ENCODE data around the gene RNF215.
A peak's percentile ranks its signal among the peaks of the same experiment; 100 is the strongest.

The RNF215 gene

DNA sequence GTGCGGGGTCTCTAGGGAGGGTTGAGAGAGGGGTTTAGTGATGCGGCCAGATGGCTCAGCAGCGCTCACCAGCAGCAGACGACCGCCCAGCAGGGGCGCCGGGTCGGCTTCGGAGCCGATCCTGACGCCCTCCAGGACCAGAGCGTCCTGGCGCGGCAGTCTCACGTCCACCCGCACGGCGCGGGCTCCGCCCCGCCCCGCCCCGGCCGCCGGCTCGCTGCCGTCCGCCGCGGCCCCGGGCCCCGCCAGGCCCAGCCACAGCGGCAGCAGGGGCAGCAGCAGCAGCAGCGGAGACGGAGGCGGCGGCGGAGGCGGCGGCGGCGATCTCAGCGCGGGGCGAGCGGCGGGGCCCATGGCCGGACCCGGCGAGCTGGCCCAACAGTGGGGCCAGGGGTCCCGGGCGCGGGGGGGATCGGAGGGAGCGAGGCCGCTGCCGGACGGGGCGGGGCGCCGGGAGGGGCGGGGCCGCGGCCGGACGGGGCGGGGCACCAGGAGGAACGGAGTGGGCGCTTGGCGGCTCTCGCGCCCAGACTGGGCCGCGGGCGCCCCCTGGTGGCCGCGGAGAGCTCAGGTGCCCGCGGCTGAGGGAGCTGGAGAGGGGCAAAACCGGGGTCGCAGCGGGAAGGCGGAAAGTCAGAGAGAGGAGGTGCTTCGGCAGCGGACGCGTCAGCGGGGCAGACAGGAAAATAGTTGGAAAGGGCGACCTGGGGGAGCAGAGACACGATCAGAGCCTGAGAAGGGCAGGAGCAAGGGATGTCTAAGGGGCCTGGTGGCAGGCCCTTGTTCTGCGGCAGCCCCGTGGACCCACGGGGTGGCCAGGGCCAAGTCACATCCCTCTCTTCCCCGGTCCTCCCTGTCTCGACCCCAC lies at the start of gene RNF215:
RNF215 (minus strand) TSS at position 452 of the 868 bp plus-strand sequence; CDS start at position 354, 98 bp downstream.
- DNase-seq: peak; percentile 77

DNA sequence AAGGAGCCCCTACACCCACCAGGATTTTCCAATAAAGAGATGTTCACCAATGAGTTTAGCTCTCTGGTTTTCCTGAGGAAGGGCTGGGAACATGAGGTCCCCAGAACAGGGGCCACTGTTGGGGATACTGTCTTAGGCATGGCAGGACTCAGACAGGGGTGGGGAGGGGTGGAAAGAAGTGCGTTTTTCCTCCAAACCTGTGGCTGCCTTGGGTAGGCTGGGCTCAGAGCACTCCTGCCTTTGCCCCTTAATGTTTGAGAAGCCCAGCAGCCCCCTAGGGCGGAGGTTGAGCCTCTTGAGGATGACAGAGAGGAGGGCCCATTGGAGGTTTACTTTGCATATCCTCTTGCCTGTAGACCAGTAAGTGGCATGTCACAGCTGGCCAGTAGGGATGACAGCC lies 49.0 kb upstream of the RNF215 start:
- DNase-seq: no peak

DNA sequence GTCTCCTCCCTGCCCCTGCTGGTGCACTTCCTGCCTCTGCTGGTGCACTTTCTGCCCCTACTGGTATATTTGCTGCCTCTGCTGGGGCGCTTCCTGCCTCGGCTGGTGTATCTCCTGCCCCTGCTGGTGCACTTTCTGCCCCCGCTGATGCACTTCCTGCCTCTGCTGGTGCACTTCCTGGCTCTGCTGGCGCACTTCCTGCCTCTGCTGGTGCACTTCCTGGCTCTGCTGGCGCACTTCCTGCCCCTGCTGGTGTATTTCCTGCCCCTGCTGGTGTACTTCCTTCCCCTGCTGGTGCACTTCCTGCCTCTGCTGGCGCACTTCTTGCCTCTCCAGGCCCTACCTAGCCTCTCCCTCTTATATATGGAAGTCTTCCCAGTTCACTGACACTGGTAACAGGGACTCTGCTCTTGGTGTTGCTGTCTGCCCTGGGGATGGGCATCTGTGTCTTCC lies 48.5 kb upstream of the RNF215 start:
- DNase-seq: peak; percentile 83

DNA sequence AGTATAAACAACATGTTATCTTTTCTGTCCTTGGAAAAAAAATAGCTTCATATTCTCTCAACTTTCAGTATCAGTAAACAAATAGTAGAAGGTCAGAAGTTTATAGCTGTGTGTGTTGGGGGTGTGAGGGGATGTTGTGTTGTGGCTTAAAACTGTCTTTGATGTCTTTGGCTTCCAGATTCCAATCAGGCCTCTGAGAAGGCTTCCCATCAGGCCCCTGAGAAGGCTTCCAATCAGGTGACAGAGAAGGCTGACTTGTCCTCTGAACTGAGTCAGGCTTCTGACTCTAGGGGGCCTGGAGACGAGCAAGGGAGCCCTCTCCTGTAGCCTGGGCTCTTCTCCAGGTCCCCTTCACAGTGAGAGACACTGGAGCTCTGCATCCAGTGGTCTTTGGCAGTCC lies 47.6 kb upstream of the RNF215 start:
- no peak for DNase-seq

DNA sequence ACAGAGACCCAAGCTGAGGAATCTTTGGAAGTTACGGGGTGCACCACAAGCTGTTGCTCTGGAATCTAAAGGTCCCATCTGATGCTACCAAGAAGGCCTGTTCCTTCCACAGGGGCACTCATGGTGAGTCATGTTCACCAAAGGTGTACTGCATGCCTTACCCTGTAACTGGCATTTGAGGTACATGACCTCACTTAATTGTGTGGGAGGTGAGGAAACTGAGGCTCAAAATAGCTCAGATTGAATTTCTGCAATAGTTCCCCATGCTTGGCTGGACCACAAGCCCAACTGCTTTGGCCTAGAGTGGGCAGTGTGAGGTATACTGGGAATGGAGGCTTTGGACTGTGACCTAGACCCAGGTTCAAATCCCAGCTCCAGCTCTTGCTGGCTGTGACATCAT lies 46.6 kb upstream of the RNF215 start:
- DNase-seq: no peak

DNA sequence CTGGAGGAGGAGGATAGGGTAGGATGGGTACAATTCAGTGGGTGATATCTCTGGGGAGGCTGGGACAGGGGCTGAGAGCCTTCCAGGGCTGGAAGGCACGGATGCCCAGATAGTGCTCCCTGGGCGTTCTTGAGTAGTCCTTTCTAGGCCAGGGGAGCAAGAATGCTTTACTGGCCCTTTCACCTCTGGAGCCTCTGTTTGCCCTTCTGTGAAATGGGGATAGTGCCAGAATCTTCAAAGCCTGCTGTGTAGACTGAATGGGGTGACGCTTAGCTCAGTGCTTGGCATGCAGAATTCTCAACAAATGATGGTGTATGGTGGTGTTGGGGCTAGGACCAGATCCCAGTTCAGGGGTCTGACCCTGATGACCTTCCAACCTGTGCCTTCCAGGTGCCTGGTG lies 46.0 kb upstream of the RNF215 start:
- DNase-seq: no peak

DNA sequence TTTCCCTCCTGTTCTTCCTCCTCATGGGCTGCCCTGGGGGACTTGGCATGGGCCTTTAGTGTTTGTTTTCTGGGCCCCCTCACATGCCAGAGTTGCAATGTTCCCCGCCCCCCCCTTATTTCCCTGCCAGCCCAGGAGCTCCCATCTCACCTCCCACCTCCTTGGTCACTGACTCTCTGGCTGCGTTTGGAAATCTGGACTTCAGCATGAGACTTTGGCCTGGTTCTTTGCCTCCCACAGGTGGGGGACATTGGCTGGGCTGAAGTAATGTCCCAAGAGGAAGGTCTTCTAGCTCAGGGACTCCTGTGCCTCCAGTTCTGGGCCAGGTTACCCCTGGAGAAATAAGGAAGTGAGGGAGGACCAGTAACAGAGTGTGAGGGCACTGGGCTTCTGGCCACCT lies 45.3 kb upstream of the RNF215 start:
- DNase-seq: no peak

DNA sequence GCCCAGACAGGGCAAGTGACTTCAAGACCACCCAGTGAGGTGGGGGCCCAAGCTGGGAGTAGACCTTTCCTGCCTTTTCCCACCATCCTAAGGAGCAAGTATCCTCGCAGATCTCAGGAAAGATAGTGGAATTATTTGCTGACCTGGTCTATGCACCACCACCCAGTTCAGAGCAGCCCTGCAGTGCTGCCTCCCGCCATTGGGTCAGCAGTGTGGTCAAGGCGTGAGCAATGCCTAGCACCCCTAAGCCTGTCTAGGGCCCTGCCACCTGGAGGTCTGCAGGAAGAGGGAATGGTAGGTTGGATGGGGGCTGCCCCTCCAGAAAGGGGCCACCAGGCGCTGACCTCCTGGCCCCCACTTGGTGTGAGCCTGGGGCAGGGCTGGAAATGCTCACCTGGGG lies 44.9 kb upstream of the RNF215 start:
- no peak for DNase-seq

GRCh38 chr22:30430933-30431332 lies 43.7 kb upstream of the RNF215 start:
- no peak for DNase-seq

DNA sequence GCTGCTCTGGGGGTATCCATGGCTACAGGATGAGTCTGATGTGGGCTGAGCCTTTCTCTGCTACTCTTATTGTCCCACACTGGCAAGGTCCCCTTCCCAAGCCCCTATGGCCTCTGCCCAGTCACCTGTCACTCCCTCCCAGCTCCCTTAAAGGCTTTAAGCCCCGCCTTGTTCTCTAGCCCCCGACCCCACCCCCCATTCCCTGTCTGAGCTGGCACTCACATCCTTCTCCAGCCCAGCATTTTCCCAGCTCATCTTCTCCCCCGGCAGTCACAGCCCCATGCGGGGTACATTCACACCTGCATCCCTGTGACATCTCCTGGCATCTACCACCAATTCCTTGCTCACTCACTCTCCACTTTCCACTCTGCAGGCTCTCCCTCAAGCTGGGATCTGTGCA lies 42.7 kb upstream of the RNF215 start:
- no peak for DNase-seq

- no peak for DNase-seq
Observed at GRCh38 chr22:30427871-30428270, 40.7 kb upstream of the RNF215 start.

- DNase-seq: peak; percentile 92
Observed at GRCh38 chr22:30426388-30427353, 39.5 kb upstream of the RNF215 start.

DNA sequence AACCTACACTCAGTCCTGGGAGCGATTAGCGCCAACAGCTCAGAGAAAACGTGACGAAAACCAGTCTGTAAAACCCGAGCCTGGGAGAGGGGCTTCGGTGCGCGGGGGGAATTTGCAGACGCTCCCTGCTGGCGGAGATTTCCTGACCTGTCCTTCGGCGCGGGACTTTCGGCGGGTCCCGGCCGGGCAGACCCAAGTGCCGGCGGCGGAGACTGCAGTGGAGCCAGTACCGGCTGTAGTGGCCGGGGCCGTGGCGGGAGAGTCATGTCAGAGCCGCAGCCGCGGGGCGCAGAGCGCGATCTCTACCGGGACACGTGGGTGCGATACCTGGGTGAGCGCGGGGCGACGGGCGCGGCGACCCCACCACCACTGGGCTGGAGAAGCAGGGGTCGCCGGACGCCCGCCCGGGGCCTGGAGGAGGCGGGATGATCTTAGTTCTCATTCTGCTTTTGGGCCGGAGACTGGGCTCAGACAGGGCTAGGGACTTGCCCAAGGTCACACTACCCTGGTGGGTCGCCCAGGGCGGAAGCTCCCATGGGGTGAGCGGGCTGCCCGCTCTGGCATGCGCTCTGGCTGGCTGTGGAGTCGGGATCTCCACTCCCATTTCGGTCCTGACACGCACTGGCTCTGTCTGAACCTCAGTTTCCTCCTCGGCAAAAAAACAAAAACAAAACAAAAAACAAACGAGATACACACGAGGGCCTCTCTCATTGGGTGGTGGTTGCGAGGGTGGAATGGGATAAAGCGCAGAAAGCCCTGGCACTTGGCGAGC lies 38.6 kb upstream of the RNF215 start, which contains the start of gene MTFP1:
MTFP1 (plus strand) TSS at position 153 of the 772 bp plus-strand sequence; CDS start at position 265, 112 bp downstream.
- peak; percentile 52 for DNase-seq

- DNase-seq: no peak
Observed at GRCh38 chr22:30425327-30425615, 38.1 kb upstream of the RNF215 start.

DNA sequence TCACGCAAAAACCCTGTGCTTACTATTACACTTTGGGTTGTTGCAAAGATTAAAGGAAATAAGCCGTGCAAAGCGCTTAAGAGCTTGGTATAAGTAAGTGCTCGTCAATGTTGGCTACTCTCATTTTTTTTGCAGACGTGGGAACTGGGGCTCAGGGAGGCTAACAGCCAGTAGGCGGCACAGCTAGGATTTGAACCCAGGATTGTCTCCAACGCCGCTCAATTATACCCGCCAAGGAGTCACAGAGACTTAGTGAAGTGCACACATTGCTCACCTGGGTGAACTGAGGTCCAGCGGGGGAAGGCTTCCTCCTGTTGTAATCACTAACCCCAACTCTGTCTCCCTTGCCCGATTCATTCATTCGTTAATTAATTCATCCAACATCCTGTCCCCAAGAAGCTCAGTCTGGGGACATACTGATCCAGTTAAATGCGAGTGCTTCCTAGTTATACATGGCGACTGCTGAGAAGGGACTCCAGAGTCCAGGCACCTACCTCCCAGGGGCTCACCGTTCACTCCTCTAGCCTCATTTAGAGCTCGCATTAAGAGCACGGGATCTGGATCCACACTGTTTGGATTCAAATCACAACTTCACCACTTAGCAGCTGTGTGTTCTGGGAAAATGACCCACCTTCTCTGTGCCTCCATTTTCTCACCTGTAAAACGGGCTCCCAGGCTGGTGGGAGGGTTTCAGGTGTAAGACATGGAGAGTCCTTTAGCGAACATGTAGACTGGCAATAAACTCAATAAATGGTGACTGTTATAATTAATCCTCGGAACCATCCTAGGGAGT lies 37.5 kb upstream of the RNF215 start:
- peak; percentile 25 for DNase-seq

DNA sequence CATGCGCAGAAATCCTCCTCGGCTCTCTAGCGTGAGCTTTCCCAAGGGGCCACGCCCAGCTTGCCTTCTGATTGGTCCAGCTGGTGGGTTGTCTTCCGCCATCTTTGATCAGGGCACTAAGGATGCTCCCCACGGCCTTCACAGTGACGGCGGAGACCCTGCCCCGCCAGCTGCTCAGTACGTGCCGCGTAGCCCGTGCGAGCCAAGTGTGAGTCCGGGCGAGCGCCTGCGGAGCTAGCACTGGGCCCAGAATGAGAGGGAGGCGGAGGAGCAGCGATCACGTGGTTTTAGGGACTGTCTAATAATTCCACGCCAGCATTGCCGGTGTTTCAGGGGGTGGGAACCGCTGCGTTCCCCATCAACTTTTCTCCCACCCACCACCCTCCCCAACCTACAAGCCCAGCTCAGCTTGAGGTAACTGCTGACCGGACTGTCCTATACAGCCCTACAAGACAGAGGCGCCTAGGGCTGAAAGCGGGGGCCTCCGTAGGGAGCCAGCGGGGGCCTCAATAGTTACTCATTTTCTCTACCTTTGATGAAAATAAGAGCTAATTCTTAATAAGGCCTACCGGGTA lies 36.8 kb upstream of the RNF215 start:
- peak; percentile 99 for DNase-seq

DNA sequence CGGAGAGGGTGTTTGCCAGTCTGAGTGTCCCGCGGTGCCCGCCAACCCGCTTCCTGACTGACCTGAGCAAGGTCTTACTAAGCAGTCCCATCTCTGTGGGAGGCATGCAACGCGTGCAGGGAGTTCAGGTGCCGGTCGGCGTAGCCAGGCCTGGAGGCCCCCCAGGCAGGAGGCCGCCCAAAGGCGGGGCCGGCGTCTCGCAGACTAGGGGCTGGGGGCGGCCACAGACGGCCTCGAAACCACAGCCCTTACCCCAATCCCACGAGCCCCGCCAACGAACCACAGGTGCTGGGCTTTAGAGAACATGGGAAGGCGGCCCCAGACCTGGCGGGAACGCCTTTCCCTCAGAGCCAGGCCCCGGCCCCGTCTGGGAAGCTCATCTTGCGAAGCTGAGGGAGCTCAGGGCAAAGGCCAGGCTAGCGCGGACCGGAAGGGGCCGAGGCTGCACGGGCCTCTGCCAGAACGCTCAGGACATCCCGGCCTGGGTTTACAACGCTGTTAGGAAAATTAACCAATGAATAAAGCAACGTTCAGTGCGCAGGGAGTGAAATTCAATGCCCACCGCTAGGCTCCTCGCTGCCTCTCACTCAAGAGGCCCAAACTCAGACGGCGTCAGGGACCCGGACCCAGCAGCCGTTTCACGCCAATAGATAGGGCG lies 36.2 kb upstream of the RNF215 start:
- DNase-seq: peak; percentile 76

DNA sequence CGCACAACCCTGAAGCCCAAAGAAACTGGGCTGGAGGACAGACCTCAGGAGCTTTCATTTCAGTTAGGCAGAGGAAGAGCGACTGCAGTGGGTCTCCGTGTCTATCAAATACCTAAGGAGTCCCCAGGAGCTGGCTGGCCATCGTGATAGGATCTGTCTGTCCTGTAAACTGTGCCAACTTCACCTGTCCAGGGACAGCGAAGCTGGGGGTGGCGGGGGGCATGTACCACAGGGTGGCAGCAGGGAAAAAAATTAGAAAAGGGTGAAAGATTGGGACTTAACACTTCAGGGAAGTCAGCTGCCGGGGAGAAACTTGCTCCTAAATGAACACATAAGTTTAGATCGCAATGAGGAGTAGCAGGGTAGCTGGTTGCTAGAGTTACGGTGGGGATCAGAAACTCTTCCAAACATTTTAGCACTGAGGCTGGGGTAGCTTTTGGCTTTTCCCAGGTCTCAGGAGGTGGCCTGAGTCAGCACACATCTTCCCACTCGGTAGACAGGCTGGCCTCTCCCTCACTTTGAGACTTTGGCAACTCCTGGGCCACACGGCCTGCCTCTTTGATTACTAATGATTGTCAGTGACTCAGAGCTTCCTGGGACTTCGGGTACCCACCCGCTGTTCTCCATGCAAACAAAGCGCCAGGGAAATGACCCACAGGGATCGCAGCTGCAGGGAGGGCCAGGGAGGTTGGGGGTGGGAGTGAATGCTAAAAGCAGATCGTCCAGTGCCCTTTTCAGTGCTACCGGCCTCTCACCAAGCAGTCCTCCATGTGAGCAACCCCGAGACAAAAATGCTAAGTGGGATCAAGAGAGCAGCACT lies 35.5 kb upstream of the RNF215 start:
- DNase-seq: peak; percentile 63

DNA sequence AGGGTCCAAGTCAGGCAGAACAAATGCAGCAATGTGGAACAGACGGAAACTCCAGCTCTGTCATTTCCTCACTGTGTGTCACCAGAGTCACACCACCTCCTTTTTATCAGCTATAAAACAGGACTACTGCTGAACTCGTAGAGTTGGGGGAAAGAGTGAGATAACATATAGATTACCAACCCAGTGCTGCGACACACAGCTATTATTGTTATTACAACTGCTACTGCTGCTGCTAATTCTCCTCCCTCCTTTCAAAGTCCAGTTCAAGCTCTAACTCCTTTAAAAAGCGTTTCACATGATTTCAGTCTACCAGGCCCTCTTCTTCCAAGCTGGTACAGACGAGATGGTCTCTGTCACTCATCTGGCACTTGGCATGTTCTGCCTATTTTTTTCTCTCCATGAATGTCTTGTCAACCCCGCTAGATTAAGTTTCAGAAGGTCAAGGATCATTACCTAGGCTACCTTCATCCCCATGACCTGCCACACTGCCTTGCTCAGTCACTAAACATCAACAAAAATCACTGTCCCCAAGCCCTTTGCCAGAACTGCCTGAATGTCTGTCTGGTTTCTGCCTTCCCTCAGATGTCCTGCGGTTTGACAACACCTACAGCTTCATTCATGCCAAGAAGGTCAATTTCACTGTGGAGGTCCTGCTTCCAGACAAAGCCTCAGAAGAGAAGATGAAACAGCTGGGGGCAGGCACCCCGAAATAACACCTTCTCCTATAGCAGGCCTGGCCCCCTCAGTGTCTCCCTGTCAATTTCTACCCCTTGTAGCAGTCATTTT lies 34.7 kb upstream of the RNF215 start:
- peak; percentile 22 for DNase-seq

Data from stimulated activated CD4-positive, alpha-beta T cell treated with anti-CD3 and anti-CD28 coated beads, Interleukin-4, amount 100 ng/mL, for 24 hours (primary cell).